ENCODE measurements around the gene ATP5MC3. TPM values are rescaled to one million over a fixed set of nuclear protein-coding genes. Genes with fewer than 3 reads are reported as not detected.

The ATP5MC3 gene
- total RNA-seq, 1 experiment from 2014 or later, result 299 TPM

- intact Hi-C loops (cut with micrococcal nuclease; ENCODE audit: unreplicated experiment), result no loop called here
- no peaks in the 10 kb centered on the region for H3K27me3 ChIP-seq (replicated peaks; ENCODE audit: control insufficient read depth, insufficient read depth, low read length)
- no peaks in the 10 kb centered on the region for H3K4me1 ChIP-seq
- Mint-ChIP-seq H3K4me1 (ENCODE audit: low read depth, unreplicated experiment) (no peaks in the 10 kb centered on the region), H3K9me3 (ENCODE audit: unreplicated experiment) (no peaks in the 10 kb centered on the region), H3K36me3 (ENCODE audit: insufficient read depth, unreplicated experiment) (peaks cover 40% of the 10 kb centered on the region), H3K27ac (ENCODE audit: unreplicated experiment) (no peak overlapping the region), H3K4me3 (ENCODE audit: unreplicated experiment) (no peak overlapping the region), H3K27me3 (ENCODE audit: insufficient read depth, unreplicated experiment) (no peaks in the 10 kb centered on the region)
- TF ChIP-seq CTCF (IDR thresholded peaks at IDR 0.05; ENCODE audit: insufficient read depth in 1 of 2, low read depth in 1 of 2, low read length in 1 of 2, severe bottlenecking in 1 of 2, unreplicated experiment in 1 of 2), result no peak
- no peak for DNase-seq
- H3K36me3 ChIP-seq (ENCODE audit: control insufficient read depth, insufficient read depth, low read length), result 0 out of 2 replicates have a peak, but pooled peaks cover 1% of the 10 kb centered on the region
- no TSS peak for BruUV-seq (replicated peaks)
- H3K9me3 ChIP-seq, result no peaks in the 10 kb centered on the region
- POLR2A ChIA-PET, result no interaction called here
- CTCF ChIA-PET, result no interaction called here
- H3K4me3 ChIP-seq (ENCODE audit: low read depth, low read length), result no peak overlapping the region
Observed at GRCh38 chr2:175175320-175175719, 6.2 kb downstream of the ATP5MC3 start.

GRCh38 chr2:175170659-175171304 lies 10.7 kb downstream of the ATP5MC3 start:
- peaks cover 24% of the 10 kb centered on the region for H3K36me3 Mint-ChIP-seq (ENCODE audit: insufficient read depth, unreplicated experiment)
- Histone ChIP-seq H3K27me3 (replicated peaks; ENCODE audit: control insufficient read depth, insufficient read depth, low read length) (no peaks in the 10 kb centered on the region), H3K4me1 (peaks cover 10% of the 10 kb centered on the region), H3K9me3 (no peaks in the 10 kb centered on the region), H3K4me3 (ENCODE audit: low read depth, low read length) (no peak overlapping the region), H3K36me3 (ENCODE audit: control insufficient read depth, insufficient read depth, low read length) (no peaks in the 10 kb centered on the region)
- no peak for DNase-seq
- no TSS peak for BruUV-seq (replicated peaks)
- no peak overlapping the region for H3K4me3 Mint-ChIP-seq (ENCODE audit: unreplicated experiment)
- no peaks in the 10 kb centered on the region for H3K4me1 Mint-ChIP-seq (ENCODE audit: low read depth, unreplicated experiment)
- no peak for TF ChIP-seq CTCF (IDR thresholded peaks at IDR 0.05; ENCODE audit: insufficient read depth in 1 of 2, low read depth in 1 of 2, low read length in 1 of 2, severe bottlenecking in 1 of 2, unreplicated experiment in 1 of 2)
- ChIA-PET CTCF (no interaction called here), POLR2A (no interaction called here)
- H3K27me3 Mint-ChIP-seq (ENCODE audit: insufficient read depth, unreplicated experiment), result no peaks in the 10 kb centered on the region
- intact Hi-C loops (cut with micrococcal nuclease; ENCODE audit: unreplicated experiment), result no loop called here
- no peak overlapping the region for H3K27ac Mint-ChIP-seq (ENCODE audit: unreplicated experiment)
- H3K9me3 Mint-ChIP-seq (ENCODE audit: unreplicated experiment), result no peaks in the 10 kb centered on the region

GRCh38 chr2:175169191-175169590 lies 12.3 kb downstream of the ATP5MC3 start:
- Histone ChIP-seq H3K4me3 (ENCODE audit: low read depth, low read length) (peak overlapping the region; percentile 75; the same call in 1 of the 2 replicates), H3K36me3 (ENCODE audit: control insufficient read depth, insufficient read depth, low read length) (no peaks in the 10 kb centered on the region), H3K4me1 (peaks cover 10% of the 10 kb centered on the region), H3K27me3 (replicated peaks; ENCODE audit: control insufficient read depth, insufficient read depth, low read length) (no peaks in the 10 kb centered on the region), H3K9me3 (no peaks in the 10 kb centered on the region)
- TF ChIP-seq CTCF (IDR thresholded peaks at IDR 0.05; ENCODE audit: insufficient read depth in 1 of 2, low read depth in 1 of 2, low read length in 1 of 2, severe bottlenecking in 1 of 2, unreplicated experiment in 1 of 2), result no peak
- DNase-seq, result no peak
- no peaks in the 10 kb centered on the region for H3K27me3 Mint-ChIP-seq (ENCODE audit: insufficient read depth, unreplicated experiment)
- ChIA-PET POLR2A (interaction anchor here (0.8 kb wide), 1 partner anchor 16 kb away, joined by 4 read pairs; no protein-coding TSS in a partner anchor), CTCF (interaction anchor here (0.6 to 0.8 kb wide), 2 partner anchors 82 to 958 kb away, joined by 3 to 4 read pairs; no protein-coding TSS in a partner anchor)
- H3K4me3 Mint-ChIP-seq (ENCODE audit: unreplicated experiment), result peak overlapping the region; percentile 98
- intact Hi-C loops (cut with micrococcal nuclease; ENCODE audit: unreplicated experiment), result loop anchor here (2.0 kb wide), 1 partner anchor 58 kb away; no protein-coding TSS in a partner anchor
- no TSS peak for BruUV-seq (replicated peaks)
- H3K36me3 Mint-ChIP-seq (ENCODE audit: insufficient read depth, unreplicated experiment), result peaks cover 17% of the 10 kb centered on the region
- no peaks in the 10 kb centered on the region for H3K9me3 Mint-ChIP-seq (ENCODE audit: unreplicated experiment)
- H3K27ac Mint-ChIP-seq (ENCODE audit: unreplicated experiment), result no peak overlapping the region
- H3K4me1 Mint-ChIP-seq (ENCODE audit: low read depth, unreplicated experiment), result no peaks in the 10 kb centered on the region

All from Caco-2 (cell line).